ENCODE data around the gene WDR11. TPM values are rescaled to one million over a fixed set of nuclear protein-coding genes. Genes with fewer than 3 reads are reported as not detected.
A peak's percentile ranks its signal among the peaks of the same experiment; 100 is the strongest.

Gene WDR11
- total RNA-seq, 2 donors from 2014 or later = 71.1 to 77.9 TPM

DNA sequence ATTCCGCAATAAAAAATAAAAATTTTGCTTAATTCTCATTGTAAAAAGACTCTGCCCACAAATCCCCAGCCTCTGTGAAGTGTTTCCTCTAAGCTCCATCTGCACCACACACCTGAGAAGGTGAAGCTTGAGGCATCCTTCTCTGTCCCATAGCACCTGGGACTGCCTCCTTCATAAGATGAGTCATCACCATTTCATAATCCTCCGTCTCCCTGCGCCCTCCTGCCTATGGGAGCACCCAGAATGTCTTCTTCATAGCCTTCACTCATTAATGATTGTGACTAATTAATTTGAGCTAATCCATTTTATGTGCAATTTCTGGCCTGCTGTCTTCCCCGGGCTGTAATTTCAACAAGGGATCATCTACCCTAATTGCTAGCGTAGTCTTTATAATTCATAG lies 90.3 kb downstream of the WDR11 start:
- no peak for DNase-seq
- Mint-ChIP-seq H3K4me1 (ENCODE audit: low read depth) (peaks cover 7% of the 10 kb centered on the region), H3K9me3 (no peaks in the 10 kb centered on the region), H3K27me3 (ENCODE audit: low read depth) (no peaks in the 10 kb centered on the region), H3K4me3 (no peak overlapping the region), H3K27ac (no peak overlapping the region), H3K36me3 (ENCODE audit: insufficient read depth in 2 of 2) (no peaks in the 10 kb centered on the region)
- no peak for ATAC-seq (replicated peaks in 1 of 2)

GRCh38 chr10:120942806-120943413 lies 91.7 kb downstream of the WDR11 start:
- DNase-seq (peak; percentile 78 to 84), ATAC-seq (replicated peaks in 1 of 2) (peak; percentile 91)
- Mint-ChIP-seq H3K27ac (no peak overlapping the region), H3K4me1 (ENCODE audit: low read depth) (peaks cover 7% of the 10 kb centered on the region), H3K27me3 (ENCODE audit: low read depth) (peaks cover 6% of the 10 kb centered on the region), H3K9me3 (no peaks in the 10 kb centered on the region), H3K36me3 (ENCODE audit: insufficient read depth in 2 of 2) (no peaks in the 10 kb centered on the region), H3K4me3 (peak overlapping the region in 1 of 2 donors; percentile 29)

- H3K27ac Mint-ChIP-seq = no peak overlapping the region
- no peak overlapping the region for H3K4me3 Mint-ChIP-seq
- ATAC-seq (replicated peaks in 1 of 2) = no peak
Measured at GRCh38 chr10:120943542-120943941, 92.4 kb downstream of the WDR11 start.

GRCh38 chr10:120944586-120945125 lies 93.5 kb downstream of the WDR11 start:
- H3K36me3 Mint-ChIP-seq (ENCODE audit: insufficient read depth in 2 of 2) = no peaks in the 10 kb centered on the region
- ATAC-seq (replicated peaks in 1 of 2) (no peak), DNase-seq (no peak)
- no peak overlapping the region for H3K4me3 Mint-ChIP-seq
- H3K4me1 Mint-ChIP-seq (ENCODE audit: low read depth) = peaks cover 9% of the 10 kb centered on the region
- no peaks in the 10 kb centered on the region for H3K9me3 Mint-ChIP-seq
- H3K27ac Mint-ChIP-seq = no peak overlapping the region
- peaks cover 17% of the 10 kb centered on the region for H3K27me3 Mint-ChIP-seq (ENCODE audit: low read depth)

More at GRCh38 chr10:120943542-120943941, 92.4 kb downstream of the WDR11 start:
- peaks cover 9% of the 10 kb centered on the region for H3K27me3 Mint-ChIP-seq (ENCODE audit: low read depth)
- peaks cover 7% of the 10 kb centered on the region for H3K4me1 Mint-ChIP-seq (ENCODE audit: low read depth)
- H3K36me3 Mint-ChIP-seq (ENCODE audit: insufficient read depth in 2 of 2) = no peaks in the 10 kb centered on the region
- H3K9me3 Mint-ChIP-seq = no peaks in the 10 kb centered on the region
- DNase-seq = no peak

DNA sequence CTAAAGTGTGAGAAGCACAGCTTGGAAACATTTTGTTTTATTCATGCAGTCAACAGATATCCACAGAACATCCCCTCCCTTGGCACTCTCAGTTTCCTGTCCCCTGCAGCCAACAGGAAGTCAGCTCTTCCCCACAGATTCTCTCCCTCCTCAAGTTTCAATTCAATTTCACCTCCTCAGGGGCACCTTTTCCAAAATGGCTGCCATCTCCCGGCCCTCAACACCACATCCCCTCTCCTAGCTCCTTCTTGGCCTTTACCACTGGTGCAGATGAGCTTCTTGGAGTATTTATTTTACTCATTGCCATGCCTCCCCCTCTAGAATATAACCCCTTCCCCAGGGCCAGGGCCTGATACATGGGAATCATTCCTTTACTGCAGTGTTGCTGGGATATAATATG lies 94.0 kb downstream of the WDR11 start:
- no peak overlapping the region for H3K27ac Mint-ChIP-seq
- no peak overlapping the region for H3K4me3 Mint-ChIP-seq
- ATAC-seq (replicated peaks in 1 of 2) (no peak), DNase-seq (no peak)
- H3K27me3 Mint-ChIP-seq (ENCODE audit: low read depth) = peaks cover 22% of the 10 kb centered on the region
- no peaks in the 10 kb centered on the region for H3K9me3 Mint-ChIP-seq
- H3K36me3 Mint-ChIP-seq (ENCODE audit: insufficient read depth in 2 of 2) = no peaks in the 10 kb centered on the region
- peaks cover 15% of the 10 kb centered on the region for H3K4me1 Mint-ChIP-seq (ENCODE audit: low read depth)

DNA sequence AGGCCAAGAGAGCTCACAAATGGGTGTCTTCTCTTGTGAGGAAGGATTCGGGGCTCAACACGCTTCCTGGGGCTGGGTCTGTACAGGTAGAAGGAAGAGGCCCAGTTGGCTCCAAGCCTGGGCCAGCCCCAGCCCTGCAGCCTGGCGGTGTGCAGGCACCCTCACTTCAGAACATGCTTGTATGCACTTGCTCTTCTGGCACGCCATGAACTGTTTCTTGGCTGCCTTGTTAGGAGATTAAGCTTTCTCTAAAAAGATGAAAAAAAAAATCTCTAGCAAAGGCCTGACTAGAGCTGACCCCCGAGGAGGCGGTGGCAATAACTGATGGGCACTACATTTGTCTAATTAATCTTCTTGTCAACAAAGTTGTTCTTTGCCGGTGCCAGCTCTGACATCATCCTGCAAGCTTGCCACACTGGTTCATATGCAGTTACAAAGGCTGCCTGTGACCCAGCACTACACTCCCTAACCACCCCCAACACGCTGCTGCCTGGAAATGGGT lies 94.7 kb downstream of the WDR11 start:
- Mint-ChIP-seq H3K27ac (no peak overlapping the region), H3K36me3 (ENCODE audit: insufficient read depth in 2 of 2) (no peaks in the 10 kb centered on the region), H3K9me3 (no peaks in the 10 kb centered on the region), H3K27me3 (ENCODE audit: low read depth) (peaks cover 28% of the 10 kb centered on the region), H3K4me1 (ENCODE audit: low read depth) (peaks cover 15% of the 10 kb centered on the region), H3K4me3 (no peak overlapping the region)
- DNase-seq = no peak
- ATAC-seq (replicated peaks in 1 of 2) = no peak

GRCh38 chr10:120946497-120946896 lies 95.3 kb downstream of the WDR11 start:
- Mint-ChIP-seq H3K27ac (no peak overlapping the region), H3K4me1 (ENCODE audit: low read depth) (peaks cover 15% of the 10 kb centered on the region), H3K36me3 (ENCODE audit: insufficient read depth in 2 of 2) (no peaks in the 10 kb centered on the region), H3K27me3 (ENCODE audit: low read depth) (peaks cover 34% of the 10 kb centered on the region), H3K4me3 (no peak overlapping the region), H3K9me3 (no peaks in the 10 kb centered on the region)
- no peak for DNase-seq
- no peak for ATAC-seq (replicated peaks in 1 of 2)

DNA sequence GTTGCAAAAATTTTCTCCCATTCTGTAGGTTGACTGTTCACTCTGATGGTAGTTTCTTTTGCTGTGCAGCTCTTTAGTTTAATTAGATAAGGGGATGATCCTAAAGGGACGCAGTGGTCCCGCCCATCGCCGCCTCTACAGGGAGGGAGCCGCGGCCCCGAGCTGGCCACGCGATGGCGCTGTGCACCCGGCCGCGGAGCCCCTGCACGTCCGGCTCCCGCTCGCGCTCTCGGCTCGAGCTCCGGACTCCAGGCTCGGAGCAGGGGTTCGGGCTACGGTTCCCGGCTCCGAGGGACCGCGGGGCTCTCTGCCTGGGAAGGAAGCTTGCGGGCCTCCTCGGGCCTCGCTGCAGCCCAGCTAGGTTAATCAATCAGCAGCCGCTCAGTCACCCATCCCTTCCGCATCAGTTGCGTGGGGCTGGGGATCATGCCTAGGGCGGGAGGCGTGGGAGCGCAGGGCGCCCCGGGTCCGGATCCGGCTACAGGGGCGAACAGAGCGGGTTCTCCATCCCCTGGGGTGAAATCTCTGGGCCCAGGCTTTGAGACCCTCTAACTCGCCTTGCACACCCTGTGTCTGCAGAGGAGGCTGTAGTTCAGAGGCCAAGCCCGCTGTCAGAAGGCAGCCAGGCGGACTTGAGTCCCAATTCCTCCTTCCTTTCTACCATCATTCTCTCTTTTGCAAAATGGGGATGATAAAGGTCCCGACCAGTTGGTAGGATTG lies 97.9 kb downstream of the WDR11 start:
- H3K4me1 Mint-ChIP-seq (ENCODE audit: low read depth) = peaks cover 9% of the 10 kb centered on the region
- H3K9me3 Mint-ChIP-seq = no peaks in the 10 kb centered on the region
- H3K4me3 Mint-ChIP-seq = peak overlapping the region; percentile 58 to 62
- no peak overlapping the region for H3K27ac Mint-ChIP-seq
- ATAC-seq (replicated peaks in 1 of 2) (peak; percentile 97), DNase-seq (peak; percentile 68 to 79)
- peaks cover 0 to 1% of the 10 kb centered on the region in 2 donors for H3K36me3 Mint-ChIP-seq (ENCODE audit: insufficient read depth in 2 of 2)
- peaks cover 41% of the 10 kb centered on the region for H3K27me3 Mint-ChIP-seq (ENCODE audit: low read depth)

DNA sequence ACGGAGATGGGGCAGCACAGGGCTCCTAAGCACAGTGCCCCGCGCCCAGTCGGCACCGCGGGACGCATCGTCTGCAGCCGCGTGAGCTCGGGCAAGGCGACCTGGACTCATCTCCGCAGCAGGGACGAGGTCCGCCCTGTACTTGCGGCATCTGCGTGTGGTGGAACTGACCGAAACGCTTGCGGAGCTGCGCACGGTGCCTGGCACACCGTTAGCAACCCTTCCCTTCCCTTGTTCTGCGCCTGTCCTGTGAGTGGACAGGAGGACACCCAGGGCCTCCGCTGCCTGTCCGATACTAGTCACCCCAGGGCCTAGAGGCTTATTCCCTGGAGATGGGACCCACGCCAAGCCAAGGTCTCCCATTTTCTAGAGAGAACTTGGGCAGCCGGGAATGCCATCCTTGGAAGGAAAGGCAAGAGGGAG lies 98.5 kb downstream of the WDR11 start:
- peak overlapping the region; percentile 58 to 62 for H3K4me3 Mint-ChIP-seq

DNA sequence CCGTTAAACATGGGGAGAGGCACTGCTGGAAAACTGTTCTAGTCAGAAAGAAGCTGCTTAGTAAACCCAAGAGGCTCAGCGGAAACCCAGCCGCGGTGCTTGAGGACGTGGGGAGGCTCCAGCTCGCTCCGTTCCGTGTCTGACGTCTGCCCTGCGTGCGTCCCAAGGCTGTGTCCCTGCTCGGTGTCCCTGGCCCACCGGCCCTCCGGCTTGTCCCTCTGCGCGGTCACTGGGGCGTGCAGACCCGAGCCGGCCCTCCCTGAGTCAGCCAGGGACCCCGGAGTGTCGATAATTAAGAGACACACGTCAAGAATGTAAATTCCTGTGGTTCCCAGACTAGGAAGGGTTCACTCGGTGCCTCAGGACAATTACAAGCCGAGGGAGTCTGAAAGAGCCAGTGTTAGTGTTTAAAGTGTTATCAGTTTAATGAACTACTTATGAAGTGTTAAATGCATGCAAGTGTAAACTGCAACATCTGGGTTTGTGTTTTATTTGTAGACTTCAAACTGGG lies 98.9 kb downstream of the WDR11 start:
- Mint-ChIP-seq H3K36me3 (ENCODE audit: insufficient read depth in 2 of 2) (peaks cover 0 to 1% of the 10 kb centered on the region in 2 donors), H3K27me3 (ENCODE audit: low read depth) (peaks cover 41% of the 10 kb centered on the region), H3K4me1 (ENCODE audit: low read depth) (peaks cover 9% of the 10 kb centered on the region), H3K27ac (no peak overlapping the region), H3K9me3 (peaks cover 0 to 2% of the 10 kb centered on the region in 2 donors), H3K4me3 (peak overlapping the region; percentile 58 to 62)
- ATAC-seq (replicated peaks in 1 of 2) (no peak), DNase-seq (no peak)

More for the DNA sequence above, 98.5 kb downstream of the WDR11 start:
- ATAC-seq (replicated peaks in 1 of 2) = peak; percentile 20 to 31
- Mint-ChIP-seq H3K27me3 (ENCODE audit: low read depth) (peaks cover 41% of the 10 kb centered on the region), H3K4me1 (ENCODE audit: low read depth) (peaks cover 9% of the 10 kb centered on the region), H3K9me3 (no peaks in the 10 kb centered on the region), H3K27ac (no peak overlapping the region), H3K36me3 (ENCODE audit: insufficient read depth in 2 of 2) (peaks cover 0 to 1% of the 10 kb centered on the region in 2 donors)
- DNase-seq = no peak

DNA sequence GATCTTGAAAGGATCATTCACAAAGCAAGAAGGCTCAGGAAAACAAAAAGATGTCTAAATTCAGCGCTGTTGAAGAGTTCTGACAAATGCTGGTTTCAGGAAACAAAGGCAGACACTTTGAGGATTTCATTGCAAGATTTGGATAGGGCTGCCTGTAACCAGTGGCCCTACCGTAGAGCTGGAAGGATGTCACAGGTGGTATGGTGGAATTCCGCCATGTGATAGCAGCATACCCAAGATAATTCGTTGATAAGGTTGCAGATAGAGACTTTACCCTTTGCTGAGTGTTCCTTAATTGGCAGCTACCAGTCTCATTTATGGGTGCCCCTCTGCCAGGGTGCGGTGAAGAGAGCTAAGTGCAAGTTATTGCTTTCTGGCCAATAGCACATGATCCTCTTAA lies 100.1 kb downstream of the WDR11 start:
- H3K4me1 Mint-ChIP-seq (ENCODE audit: low read depth) = peaks cover 9% of the 10 kb centered on the region
- peaks cover 41% of the 10 kb centered on the region for H3K27me3 Mint-ChIP-seq (ENCODE audit: low read depth)
- no peak for DNase-seq
- no peak overlapping the region for H3K4me3 Mint-ChIP-seq
- H3K36me3 Mint-ChIP-seq (ENCODE audit: insufficient read depth in 2 of 2) = peaks cover 0 to 1% of the 10 kb centered on the region in 2 donors
- peaks cover 0 to 2% of the 10 kb centered on the region in 2 donors for H3K9me3 Mint-ChIP-seq
- ATAC-seq (replicated peaks in 1 of 2) = no peak
- H3K27ac Mint-ChIP-seq = no peak overlapping the region

GRCh38 chr10:120953897-120954296 lies 102.7 kb downstream of the WDR11 start:
- peaks cover 9% of the 10 kb centered on the region for H3K4me1 Mint-ChIP-seq (ENCODE audit: low read depth)
- DNase-seq = no peak
- peaks cover 0 to 2% of the 10 kb centered on the region in 2 donors for H3K9me3 Mint-ChIP-seq
- ATAC-seq (replicated peaks in 1 of 2) = no peak
- H3K36me3 Mint-ChIP-seq (ENCODE audit: insufficient read depth in 2 of 2) = peaks cover 0 to 1% of the 10 kb centered on the region in 2 donors
- peaks cover 29% of the 10 kb centered on the region for H3K27me3 Mint-ChIP-seq (ENCODE audit: low read depth)
- no peak overlapping the region for H3K27ac Mint-ChIP-seq
- no peak overlapping the region for H3K4me3 Mint-ChIP-seq
